ENCODE measurements around the gene MAP2K5.

Gene MAP2K5

DNA sequence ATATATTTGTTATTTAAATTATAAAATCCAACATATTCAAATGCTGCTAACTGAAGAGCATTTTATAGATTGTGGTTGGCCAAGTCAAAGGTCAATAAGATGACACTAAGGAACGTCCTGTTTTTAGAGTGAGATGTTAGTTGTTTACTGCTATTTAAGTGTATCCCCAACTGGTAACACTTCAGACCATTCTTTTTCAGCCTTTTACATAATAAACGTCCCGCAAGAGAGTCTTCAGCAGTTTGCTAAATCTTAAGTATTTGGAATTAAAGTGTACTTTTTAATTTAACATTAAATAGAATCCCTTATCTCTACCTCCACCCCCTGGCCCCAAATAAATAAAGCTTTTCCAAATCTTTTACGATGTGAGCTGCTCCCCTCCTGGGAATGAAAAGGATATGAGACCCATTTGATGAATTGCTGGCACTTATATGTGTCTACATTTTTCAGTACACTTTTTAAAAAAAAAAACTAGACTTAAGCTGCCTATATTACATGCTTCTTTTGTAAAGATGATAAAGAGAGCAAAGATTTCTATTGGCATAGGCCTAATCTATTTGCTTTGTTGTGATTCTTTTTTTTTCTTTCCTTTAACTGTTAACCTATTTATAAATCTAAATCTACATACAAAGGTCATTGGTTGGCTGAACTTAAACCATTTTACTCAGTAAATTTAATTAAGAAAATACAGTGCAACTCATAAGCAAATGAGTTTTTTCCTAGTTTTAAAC lies 181.0 kb downstream of the MAP2K5 start:
- no peak for DNase-seq (ENCODE audit: low read depth in 2 of 2)

DNA sequence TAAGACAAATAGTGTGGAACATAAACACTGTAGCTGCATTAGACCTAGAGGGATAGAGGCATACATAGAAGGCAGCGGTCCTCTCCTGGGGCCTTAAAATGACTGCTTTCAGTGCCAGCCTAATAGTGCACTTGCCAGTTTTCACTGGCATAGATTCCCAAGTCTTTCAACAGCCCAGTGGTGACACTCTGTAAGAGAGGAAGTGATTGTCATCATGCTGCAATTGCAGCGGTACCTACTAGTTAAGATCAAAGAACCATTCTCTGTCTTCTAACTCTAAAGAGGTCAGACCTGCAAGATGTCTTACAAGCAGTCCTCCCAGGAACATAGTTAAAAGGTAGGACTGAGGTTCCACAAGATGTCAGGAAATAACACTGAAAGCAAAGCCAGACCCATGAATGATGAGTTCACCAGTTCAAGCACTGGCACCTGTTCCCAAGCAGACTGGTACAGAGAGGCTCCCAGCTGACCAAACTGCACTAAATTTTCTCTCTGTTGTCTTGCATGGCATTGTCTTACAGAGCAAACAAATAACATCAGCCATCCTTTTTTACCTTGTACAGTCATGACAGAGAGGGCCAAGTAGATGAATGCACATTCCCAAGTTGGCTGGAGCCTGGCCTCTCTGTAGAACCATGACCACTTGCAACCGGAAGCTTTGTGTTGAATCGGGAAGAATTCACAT lies 182.3 kb downstream of the MAP2K5 start:
- DNase-seq (ENCODE audit: low read depth in 2 of 2): no peak

DNA sequence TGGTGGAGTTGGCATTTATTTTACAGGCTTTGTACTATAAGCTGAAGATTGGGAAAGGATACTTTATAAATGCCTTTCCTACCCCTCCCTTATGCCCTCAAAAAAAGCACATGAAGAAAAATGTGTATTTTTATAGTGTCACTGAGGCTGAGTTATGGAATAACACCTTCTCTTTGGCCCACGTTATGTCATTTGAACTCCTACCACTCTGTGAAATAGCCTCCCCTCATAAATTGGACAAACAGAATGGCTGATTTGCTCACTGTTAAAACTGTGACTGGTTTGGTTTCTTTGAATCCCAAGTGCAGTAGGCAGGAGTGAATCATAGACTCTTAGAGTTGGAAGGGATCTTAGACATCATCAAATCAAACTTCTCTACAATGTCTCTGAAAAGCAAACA lies 187.6 kb downstream of the MAP2K5 start:
- DNase-seq (ENCODE audit: low read depth in 2 of 2): no peak

DNA sequence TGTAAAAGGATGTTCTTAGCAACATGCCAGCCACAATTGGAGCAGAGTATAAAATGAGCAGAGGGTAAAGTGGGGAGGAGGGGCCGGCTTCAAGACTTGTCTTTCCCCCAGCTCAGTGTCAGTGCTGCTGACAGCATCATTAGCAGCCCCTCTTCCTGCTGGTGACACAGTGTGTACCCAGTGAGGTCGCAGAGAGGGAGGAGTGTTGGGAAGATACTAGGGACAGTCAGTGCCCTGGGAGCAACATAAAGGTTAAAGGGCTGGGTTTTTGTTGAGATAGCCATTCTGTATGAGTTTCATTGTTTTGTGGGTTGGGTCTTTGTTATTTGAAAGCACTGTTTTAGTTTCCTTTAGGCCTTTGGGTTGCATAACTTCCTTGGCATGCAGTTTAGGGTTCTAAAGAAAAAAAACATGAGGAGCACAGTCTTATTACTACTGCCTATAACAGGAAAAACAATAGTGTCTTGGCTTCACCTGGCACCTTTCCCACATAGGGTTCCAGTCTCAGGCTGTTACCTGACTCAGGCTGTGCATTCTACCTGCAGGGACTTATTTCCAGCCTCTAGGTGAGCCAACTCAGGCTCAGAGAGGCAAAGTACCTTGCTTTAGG lies 188.7 kb downstream of the MAP2K5 start:
- no peak for DNase-seq (ENCODE audit: low read depth in 2 of 2)

DNA sequence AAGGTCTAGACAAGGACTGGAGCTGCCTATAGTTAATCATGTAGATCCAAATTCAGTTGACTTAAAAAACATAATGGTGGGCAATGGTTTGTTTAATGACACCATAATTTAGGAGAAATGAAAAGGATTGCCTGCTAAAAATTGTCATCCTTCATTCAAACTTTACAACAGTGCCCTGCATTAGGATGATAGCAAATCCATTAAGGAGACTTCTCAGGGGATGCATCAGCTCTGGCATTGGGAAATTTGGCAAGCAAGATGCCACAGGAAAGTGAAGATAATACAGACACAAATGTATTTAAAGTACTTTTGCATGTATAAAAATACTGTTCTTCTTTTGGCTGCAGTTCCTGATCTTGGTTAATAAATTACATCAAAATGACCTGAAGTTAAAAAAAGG lies 189.7 kb downstream of the MAP2K5 start:
- no peak for DNase-seq (ENCODE audit: low read depth in 2 of 2)

DNA sequence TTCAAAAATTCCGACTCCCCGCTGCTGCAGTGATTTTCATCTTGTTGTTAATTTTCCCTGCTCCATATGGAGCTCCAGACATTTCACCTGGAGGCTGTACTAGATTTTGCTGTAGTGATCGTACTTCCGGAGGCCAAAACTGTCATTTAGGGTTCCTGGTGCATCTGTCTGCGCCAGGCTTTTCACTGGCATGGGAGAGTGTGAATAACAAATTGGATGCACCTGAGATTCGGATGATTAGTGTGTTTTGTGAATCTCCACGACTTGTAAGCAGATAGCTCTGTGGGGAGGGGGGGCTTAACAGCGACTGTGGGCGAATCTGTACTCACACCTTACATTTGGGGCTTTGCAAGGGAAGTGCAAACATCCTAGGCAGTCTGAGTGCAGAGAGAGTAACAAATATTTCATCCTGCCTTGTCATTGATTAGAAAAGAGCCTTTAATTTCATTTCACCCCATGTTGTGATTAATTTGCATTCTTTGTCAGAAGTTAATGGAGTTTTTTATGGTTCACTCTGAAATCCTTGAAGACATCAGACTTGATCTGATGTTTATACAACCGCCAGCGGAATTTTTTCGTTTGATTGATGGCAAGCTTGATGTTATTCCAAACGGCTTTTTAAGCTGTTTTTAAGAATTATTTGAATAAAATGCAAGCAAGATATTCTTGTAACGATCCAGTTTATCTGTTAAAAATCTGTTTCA lies 190.3 kb downstream of the MAP2K5 start:
- no peak for DNase-seq (ENCODE audit: low read depth in 2 of 2)

DNA sequence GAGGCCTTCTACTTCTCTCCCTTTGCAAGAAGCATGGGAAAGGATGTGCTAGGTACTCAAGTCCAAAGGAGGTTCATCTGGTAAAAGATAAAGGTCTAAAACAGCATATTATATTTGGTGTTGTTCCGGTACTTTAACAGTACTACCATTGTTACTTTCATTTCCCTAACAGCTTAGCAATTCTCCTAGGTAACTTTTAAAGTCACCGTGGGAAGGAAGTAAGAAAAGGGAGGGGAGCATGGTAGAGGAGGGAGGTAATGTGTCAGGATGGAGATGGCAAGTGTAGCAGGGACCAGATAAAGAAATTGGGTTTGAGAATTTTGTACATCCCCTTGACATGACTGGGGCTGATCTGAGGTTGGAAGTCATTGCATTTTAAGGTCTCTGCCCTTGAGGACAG lies 193.4 kb downstream of the MAP2K5 start:
- DNase-seq (ENCODE audit: low read depth in 2 of 2): no peak

DNA sequence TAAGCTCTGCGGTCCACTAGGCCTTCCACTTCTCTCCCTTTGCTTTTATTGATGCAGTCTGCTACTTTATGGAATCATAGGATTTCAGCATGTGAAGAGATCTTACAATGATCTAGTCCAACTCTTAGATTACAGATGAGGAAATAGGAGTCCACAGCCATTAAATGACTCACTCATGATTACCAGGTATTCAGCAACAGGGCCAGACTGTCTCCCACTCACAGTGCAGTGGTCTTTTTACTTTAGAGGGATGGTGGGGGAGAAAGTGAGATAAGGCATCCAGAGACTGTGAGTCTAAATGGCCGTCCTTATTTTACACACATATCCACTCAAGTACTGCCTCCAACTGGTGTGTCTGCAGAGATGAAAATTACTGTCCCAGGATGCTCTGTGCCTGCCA lies 194.3 kb downstream of the MAP2K5 start:
- no peak for DNase-seq (ENCODE audit: low read depth in 2 of 2)

DNA sequence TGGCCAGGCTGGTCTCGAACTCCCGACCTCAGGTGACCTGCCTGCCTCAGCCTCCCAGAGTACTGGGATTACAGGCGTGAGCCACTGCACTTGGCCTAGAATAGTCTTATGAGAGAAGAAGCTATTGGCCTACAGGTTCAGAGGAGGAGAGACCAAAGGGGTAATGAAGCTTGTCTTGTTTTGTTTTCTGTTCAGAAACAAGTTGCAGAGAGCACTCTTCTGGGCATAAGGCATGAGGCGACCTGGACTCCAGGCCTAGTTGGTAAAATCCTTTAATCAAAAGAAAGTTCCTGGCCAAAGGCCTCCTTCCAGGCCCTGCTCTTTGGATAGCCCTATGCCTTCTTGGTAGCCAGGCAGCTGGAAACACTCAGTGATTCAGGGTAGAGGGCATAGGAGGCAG lies 195.6 kb downstream of the MAP2K5 start:
- no peak for DNase-seq (ENCODE audit: low read depth in 2 of 2)

DNA sequence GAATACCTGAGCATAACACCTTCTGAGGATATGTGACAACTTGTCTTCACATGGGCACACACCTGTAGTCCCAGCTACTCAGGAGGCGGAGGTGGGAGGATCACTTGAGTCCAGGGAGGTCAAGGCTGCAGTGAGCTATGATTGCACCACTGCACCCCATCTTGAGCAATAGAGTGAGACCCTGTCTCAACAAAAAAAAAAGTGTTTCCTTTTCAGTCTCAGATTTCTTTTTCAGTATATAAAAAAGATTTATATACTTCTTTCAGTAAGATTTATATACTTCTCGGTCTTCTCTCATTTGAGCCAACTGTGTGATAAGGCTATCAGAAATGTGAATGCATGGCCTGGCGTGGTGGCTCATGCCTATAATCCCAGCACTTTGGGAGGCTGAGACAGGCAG lies 197.9 kb downstream of the MAP2K5 start:
- DNase-seq (ENCODE audit: low read depth in 2 of 2): no peak

DNA sequence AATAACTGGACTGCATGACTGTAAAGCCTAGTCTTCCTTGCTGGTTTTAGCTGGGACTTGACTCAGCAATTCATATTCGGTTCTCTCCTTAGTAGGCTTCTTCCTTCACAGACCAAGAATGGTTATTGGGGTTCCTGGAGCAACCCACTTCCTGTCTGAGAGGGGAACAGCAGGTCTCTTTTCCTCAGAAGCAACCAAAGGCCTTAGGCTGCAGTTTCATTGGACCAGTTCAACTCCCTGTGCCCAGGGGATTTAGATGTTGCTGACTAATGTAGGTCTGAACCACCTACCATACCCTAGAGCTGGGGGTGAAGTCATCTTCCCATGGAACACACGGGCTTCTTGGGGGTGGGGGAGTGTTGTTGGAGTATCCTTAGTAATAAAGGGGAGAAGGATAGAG lies 198.8 kb downstream of the MAP2K5 start:
- DNase-seq (ENCODE audit: low read depth in 2 of 2): no peak

DNA sequence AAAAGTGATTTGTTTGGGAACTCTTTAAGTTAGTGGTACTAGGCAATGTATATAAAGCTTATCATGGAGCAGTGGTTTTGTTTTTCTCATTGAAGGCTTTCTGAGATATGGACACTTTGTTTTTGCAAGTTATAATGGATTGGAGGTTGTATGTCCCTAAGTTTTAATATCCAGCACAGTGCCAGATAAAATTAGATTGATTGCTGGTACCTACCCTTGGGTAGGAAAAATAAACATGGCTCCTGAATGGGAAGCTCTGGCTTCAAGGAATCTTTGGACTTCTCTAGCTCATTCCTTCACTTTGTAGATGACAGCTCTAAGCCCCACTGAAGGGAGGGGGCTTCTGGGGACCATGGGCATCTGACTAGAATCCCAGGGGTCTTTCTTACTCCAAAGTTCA lies 201.1 kb downstream of the MAP2K5 start:
- DNase-seq (ENCODE audit: low read depth in 2 of 2): no peak

DNA sequence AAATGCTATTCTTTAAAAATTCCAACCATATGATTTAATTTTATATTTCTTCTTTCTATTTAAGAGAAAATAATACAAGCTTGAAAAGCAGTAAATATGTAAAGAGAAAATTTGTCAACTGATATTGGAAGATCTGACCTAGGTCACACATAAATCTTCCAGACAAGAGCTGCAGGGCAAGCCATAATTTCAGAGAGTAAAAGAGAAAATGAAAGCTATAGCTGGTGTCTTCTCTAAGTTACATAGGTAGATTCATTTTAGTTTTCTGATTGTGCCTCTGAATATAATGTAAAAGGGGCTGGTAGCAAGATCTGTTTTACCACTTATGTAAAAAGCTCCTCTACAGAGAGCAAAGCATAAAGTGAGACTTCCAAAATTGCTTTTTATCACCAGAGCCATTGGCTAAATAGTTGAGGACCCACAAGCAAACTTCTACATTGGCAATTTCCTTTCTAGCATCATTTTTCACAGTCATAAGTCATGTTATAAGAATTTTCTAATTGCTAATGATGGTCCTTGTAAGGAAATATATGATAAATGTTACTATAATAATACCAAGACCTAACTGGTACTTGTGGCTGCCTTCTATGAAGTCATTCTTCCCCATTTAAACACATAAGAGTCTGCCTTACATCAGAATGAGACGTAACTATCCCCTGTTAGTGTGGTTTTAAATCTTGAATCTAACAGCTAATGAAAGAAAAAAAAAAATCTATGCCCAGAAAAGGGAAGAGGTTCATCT lies 202.0 kb downstream of the MAP2K5 start:
- no peak for DNase-seq (ENCODE audit: low read depth in 2 of 2)

DNA sequence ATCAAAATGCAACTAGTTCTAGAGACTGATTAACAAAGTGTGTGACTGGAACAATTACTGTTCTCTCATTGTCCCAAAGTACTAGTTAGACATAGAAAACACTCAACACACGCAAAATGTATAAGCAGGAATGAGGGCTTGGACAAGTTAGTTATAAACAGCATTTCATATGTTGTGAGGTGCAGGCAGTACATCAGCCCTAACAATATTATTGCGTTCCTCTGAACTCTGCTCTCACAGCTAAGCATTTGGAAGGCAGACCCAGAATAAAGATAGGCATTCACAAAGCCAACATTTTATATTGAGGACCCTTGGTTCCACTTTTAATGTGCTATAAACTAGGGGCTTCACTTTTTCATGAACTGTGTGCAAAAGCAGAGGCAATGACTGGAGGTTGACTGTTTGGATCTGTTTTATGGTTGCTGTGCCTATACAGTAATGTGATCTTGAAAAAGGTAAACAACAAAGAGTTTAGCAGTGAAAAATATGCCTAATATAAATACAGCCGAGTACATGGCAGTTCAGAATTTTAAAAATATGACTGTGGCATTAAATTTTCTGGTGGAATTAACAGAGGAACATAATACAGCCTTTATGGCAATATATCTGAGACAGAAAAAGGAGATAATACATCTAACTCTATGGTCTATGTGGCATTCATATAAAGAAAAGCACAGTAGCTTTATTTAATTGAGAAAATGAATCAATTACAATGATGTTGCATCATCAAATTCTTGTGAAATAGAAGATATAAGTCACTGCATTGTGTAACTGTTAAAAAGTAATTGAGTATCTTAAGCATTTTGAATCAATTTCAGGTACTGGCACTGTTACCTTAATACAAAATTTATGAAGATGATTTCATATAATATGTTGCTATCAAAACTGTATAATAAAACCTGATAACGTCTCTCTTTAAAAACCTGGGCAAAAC lies 202.8 kb downstream of the MAP2K5 start:
- no peak for DNase-seq (ENCODE audit: low read depth in 2 of 2)

DNA sequence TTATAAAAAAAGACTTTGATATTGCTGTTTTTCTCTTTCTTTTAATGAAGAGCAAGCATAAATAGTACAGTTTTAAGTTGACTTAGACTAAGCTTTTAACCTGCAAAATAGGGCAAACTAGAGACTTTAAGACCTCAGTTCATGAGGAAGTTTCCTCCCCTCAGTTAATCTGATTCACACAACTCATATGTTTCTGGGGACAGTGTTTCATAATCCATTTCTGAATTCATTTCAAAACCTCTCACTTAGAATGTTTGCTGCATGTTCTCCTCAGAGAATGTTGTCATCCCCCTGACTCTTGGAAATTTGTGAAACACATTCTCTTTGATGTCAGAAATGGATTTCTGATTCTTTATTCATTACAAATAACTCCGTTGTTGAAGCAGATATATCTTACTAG lies 203.5 kb downstream of the MAP2K5 start:
- DNase-seq (ENCODE audit: low read depth in 2 of 2): no peak

DNA sequence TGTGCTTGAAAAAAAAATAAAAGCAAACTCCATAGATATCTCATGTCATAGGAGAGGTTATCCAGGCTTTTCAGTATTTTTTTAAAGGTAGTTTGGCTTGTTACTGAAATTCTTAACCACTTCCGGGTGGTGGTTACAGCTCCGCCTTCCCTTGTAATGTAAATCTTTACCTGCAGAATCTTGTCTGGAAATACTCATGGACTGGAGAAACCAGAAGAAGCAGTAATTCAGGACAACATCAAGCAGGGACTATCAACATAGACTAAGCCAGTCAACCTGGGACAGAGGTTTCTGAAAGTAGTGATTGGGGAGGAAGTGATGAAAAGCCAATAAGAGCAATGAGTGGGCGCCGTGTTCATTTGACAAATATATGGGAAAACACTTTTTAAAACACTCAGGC lies 203.9 kb downstream of the MAP2K5 start:
- no peak for DNase-seq (ENCODE audit: low read depth in 2 of 2)

DNA sequence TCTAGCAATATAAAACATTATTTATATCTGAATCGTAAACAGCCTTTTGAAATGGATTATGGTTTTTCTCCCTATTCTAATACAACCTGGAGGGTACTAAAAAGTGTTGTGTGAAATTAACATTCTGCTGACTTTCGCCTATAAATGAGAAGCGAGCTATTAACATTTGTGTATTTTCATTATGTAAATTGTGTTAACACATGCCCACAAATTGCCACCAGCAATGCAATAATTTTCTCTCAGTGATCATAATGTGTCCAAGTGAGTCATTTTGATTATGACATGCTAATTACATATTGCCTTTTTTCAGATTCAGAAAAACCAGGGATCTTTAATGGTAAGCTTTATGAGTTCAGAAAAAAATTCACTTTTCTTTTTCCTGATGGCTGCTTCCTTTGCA lies 205.4 kb downstream of the MAP2K5 start:
- no peak for DNase-seq (ENCODE audit: low read depth in 2 of 2)

DNA sequence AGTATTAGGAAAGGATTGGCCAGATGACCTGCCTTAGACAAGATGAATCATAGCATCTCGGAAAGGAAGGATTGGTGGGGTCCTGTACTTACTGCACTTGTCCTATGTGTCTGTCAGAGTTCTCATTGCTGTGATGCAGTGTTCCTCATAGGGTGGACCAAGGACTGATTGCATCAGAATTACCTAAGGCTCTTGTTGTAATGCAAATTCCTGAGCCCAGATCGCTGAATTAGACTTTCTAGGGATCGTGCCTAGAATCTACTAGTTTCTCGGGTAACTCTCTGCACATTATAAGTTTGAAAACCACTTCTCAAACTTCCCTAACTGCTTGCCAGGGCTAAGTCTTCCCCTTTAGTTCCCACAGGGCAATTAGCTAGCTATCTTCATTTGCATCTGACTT lies 207.9 kb downstream of the MAP2K5 start:
- no peak for DNase-seq (ENCODE audit: low read depth in 2 of 2)

DNA sequence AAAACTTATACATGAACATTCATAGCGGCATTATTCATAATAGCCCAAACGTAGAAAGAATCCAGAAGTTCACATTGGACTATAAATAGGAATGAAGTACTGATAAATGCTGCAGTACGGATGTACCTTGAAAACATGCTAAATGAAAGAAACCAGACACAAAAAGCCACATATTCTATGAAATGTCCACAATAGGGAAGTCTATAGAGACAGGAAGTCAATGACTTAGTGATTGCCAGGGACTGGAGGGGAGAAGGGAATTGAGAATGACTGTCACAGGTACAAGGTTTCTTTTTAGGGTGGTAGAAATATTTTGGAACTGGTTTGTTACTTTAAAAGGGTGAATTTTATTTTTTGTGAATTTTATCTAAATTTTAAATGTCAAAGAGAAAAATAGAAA lies 211.4 kb downstream of the MAP2K5 start:
- DNase-seq (ENCODE audit: low read depth in 2 of 2): no peak

DNA sequence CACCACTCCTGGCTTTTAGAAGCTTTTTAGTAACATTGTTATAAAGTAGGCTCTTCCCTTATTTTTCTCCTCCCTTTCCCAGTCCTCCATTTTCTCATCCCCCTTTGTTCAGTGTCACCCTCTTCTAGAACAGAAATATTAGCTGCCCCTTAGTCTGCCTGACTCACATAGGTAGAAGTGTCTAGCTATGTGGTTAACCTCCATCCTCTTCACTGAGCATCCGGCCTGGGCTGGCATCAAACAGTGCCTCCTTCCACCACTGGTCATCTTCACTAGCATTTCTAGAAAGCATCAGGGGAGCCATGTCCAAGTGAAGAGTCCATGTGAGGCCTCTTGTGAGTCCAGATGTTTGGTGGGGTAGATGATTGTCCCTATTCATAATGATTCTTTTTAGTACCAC lies 212.8 kb downstream of the MAP2K5 start:
- DNase-seq (ENCODE audit: low read depth in 2 of 2): no peak

DNA sequence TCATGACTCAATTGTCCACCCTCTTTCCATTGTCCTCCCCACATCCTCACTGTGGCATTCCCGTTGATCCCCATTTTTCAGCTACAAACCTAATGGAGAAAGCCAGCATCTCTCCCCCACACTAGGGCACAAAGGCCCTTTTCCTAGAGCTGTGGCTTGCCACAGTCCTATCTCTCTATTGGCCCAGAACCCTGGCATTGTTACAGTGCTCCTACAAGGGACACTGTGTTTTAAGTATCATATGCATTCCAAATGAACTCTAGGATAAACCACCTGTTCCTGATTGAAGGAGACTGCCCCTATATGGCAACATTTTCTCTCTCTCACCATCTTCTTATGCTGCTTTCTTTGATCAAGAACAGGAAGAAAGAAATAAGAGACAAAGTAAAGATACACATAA lies 213.4 kb downstream of the MAP2K5 start:
- DNase-seq (ENCODE audit: low read depth in 2 of 2): no peak
